Measurements from ENCODE around the gene CALN1.

The CALN1 gene

DNA sequence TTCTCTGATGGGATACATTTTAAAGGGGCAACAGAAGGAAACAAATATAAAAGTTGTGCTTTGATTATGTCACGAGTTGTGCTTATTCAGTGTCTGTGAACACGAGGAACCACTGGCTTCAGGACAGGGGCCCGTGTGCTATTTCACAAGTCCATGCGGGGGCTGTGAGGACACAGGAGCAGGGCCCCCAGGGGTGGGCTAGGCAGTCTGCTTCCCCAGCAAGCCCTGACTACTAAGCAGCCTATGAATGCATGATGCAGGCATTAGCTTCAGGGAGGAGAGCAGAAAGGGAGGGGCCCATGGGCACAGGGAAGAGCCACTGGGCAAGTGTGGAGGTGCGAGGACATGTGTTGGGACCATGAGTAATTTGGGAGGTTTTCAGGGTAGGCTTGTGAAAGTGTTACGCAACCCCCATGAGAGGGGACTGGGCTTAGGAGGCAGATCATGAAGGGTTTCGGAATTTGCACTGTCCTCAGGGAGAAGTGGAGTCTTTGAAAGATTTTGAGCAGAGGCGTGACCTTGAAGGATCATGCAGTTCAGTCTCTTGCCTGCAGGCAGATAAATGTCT lies 424.9 kb downstream of the CALN1 start:
- DNase-seq (ENCODE audit: low read depth, low spot score) = no peak
- Histone ChIP-seq H3K4me3 (ENCODE audit: insufficient read length, low read depth) (no peak overlapping the region), H3K27me3 (ENCODE audit: insufficient read depth, insufficient read length) (no peaks in the 10 kb centered on the region), H3K4me1 (ENCODE audit: insufficient read depth, insufficient read length) (no peaks in the 10 kb centered on the region), H3K9ac (ENCODE audit: insufficient read length, low read depth) (no peak overlapping the region), H3K36me3 (ENCODE audit: insufficient read depth, insufficient read length, low read length) (no peaks in the 10 kb centered on the region), H3K9me3 (ENCODE audit: insufficient read depth, low read length) (no peaks in the 10 kb centered on the region)
- no peak for TF ChIP-seq YY1 (IDR thresholded peaks at IDR 0.05; ENCODE audit: insufficient read depth, insufficient read length)
- TF ChIP-seq SUZ12 (IDR thresholded peaks at IDR 0.05; ENCODE audit: extremely low read depth, insufficient read depth, insufficient read length) = no peak
- TF ChIP-seq ZNF274 (IDR thresholded peaks at IDR 0.05; ENCODE audit: low read depth, low read length) = no peak

DNA sequence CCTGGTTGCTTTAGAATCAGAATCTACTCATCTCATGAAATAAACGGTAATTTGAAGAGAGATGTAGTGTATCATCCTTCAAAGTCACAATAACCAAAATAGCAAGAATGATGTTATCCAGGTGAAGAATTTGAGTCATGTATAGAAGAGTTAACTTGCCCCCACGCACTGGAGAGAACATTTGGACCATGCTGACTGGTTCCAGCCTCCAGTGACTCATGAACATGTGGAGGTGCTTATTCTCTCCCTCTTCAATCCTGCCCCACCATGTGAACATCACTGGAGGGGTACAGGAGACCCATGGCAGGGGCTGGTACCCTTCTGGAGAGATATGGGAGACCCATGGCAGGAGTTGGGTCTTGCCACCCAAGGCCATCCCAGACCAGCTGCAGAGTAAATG lies 427.8 kb downstream of the CALN1 start:
- no peak for TF ChIP-seq YY1 (IDR thresholded peaks at IDR 0.05; ENCODE audit: insufficient read depth, insufficient read length)
- no peak for TF ChIP-seq ZNF274 (IDR thresholded peaks at IDR 0.05; ENCODE audit: low read depth, low read length)
- no peak for TF ChIP-seq SUZ12 (IDR thresholded peaks at IDR 0.05; ENCODE audit: extremely low read depth, insufficient read depth, insufficient read length)
- no peak for DNase-seq (ENCODE audit: low read depth, low spot score)
- H3K27me3 ChIP-seq (ENCODE audit: insufficient read depth, insufficient read length) = no peaks in the 10 kb centered on the region
- no peaks in the 10 kb centered on the region for H3K36me3 ChIP-seq (ENCODE audit: insufficient read depth, insufficient read length, low read length)
- H3K9me3 ChIP-seq (ENCODE audit: insufficient read depth, low read length) = no peaks in the 10 kb centered on the region
- H3K4me1 ChIP-seq (ENCODE audit: insufficient read depth, insufficient read length) = no peaks in the 10 kb centered on the region
- no peak overlapping the region for H3K4me3 ChIP-seq (ENCODE audit: insufficient read length, low read depth)
- H3K9ac ChIP-seq (ENCODE audit: insufficient read length, low read depth) = no peak overlapping the region

DNA sequence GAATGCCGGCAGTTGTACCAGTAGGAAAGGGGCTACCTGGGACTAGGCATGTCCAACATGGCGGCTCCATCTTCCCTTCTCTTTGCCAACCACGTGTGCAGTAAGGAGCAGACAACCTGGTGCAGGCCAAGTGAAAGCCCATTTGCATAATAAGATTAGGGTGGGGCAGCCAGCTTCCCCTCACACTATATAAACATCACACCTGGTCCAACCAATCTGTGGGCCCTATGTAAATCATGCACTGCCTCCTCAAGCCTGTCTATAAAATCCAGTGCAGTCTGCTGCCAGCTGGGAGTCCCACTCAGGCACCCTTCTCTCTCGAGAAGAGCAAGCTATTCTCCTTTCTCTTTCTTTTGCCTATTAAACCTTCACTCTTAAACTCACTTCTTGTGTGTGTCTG lies 429.3 kb downstream of the CALN1 start:
- H3K9ac ChIP-seq (ENCODE audit: insufficient read length, low read depth) = no peak overlapping the region
- no peaks in the 10 kb centered on the region for H3K4me1 ChIP-seq (ENCODE audit: insufficient read depth, insufficient read length)
- H3K36me3 ChIP-seq (ENCODE audit: insufficient read depth, insufficient read length, low read length) = no peaks in the 10 kb centered on the region
- H3K9me3 ChIP-seq (ENCODE audit: insufficient read depth, low read length) = no peaks in the 10 kb centered on the region
- H3K27me3 ChIP-seq (ENCODE audit: insufficient read depth, insufficient read length) = no peaks in the 10 kb centered on the region
- TF ChIP-seq ZNF274 (IDR thresholded peaks at IDR 0.05; ENCODE audit: low read depth, low read length) = no peak
- TF ChIP-seq SUZ12 (IDR thresholded peaks at IDR 0.05; ENCODE audit: extremely low read depth, insufficient read depth, insufficient read length) = no peak
- no peak for TF ChIP-seq YY1 (IDR thresholded peaks at IDR 0.05; ENCODE audit: insufficient read depth, insufficient read length)
- no peak overlapping the region for H3K4me3 ChIP-seq (ENCODE audit: insufficient read length, low read depth)
- no peak for DNase-seq (ENCODE audit: low read depth, low spot score)

DNA sequence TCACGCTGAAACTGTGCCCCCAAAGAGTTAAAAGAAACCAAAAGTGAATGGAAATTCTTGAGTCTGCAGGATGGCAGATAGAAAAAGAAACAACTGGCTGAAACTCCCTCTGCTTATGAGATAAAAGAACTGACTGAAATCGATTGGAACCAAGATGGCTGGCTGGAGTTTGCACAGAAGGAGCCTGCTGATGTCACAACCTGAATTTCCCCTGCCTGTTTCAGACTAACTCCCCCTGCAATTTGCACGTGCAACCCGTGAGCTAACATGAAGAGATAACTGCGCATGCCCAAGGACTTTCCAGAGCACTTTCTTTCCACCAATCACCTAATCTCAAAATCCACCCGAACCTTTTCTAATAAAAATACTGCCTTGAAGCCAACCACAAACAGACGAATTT lies 435.5 kb downstream of the CALN1 start:
- H3K9me3 ChIP-seq (ENCODE audit: insufficient read depth, low read length) = no peaks in the 10 kb centered on the region
- TF ChIP-seq ZNF274 (IDR thresholded peaks at IDR 0.05; ENCODE audit: low read depth, low read length) (no peak), SUZ12 (IDR thresholded peaks at IDR 0.05; ENCODE audit: extremely low read depth, insufficient read depth, insufficient read length) (no peak), YY1 (IDR thresholded peaks at IDR 0.05; ENCODE audit: insufficient read depth, insufficient read length) (no peak)
- no peak for DNase-seq (ENCODE audit: low read depth, low spot score)
- H3K4me1 ChIP-seq (ENCODE audit: insufficient read depth, insufficient read length) = no peaks in the 10 kb centered on the region
- H3K4me3 ChIP-seq (ENCODE audit: insufficient read length, low read depth) = no peak overlapping the region
- no peak overlapping the region for H3K9ac ChIP-seq (ENCODE audit: insufficient read length, low read depth)
- no peaks in the 10 kb centered on the region for H3K36me3 ChIP-seq (ENCODE audit: insufficient read depth, insufficient read length, low read length)
- no peaks in the 10 kb centered on the region for H3K27me3 ChIP-seq (ENCODE audit: insufficient read depth, insufficient read length)

DNA sequence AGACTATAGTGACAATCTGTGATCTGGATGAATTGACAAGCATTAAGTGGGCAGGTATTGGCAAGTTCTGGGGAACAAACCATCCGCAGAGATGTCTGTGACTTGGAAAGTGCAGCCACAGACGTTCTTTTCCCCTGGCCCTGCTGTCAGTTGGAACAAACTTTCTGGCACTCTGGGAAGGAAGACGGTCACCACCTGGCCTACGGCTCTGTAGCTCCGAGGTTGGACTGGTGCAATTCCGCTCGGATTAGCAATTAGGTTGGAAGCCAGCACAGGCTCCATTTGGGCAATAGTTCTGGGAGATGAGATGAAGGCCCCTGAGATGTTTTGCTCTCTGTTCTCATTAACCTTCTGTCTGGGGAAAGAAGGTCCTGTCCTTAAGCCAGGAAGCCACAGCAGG lies 437.5 kb downstream of the CALN1 start:
- no peak for TF ChIP-seq ZNF274 (IDR thresholded peaks at IDR 0.05; ENCODE audit: low read depth, low read length)
- no peak for TF ChIP-seq YY1 (IDR thresholded peaks at IDR 0.05; ENCODE audit: insufficient read depth, insufficient read length)
- no peak for TF ChIP-seq SUZ12 (IDR thresholded peaks at IDR 0.05; ENCODE audit: extremely low read depth, insufficient read depth, insufficient read length)
- no peak for DNase-seq (ENCODE audit: low read depth, low spot score)
- no peaks in the 10 kb centered on the region for H3K27me3 ChIP-seq (ENCODE audit: insufficient read depth, insufficient read length)
- no peaks in the 10 kb centered on the region for H3K36me3 ChIP-seq (ENCODE audit: insufficient read depth, insufficient read length, low read length)
- H3K9me3 ChIP-seq (ENCODE audit: insufficient read depth, low read length) = no peaks in the 10 kb centered on the region
- no peak overlapping the region for H3K9ac ChIP-seq (ENCODE audit: insufficient read length, low read depth)
- H3K4me3 ChIP-seq (ENCODE audit: insufficient read length, low read depth) = no peak overlapping the region
- no peaks in the 10 kb centered on the region for H3K4me1 ChIP-seq (ENCODE audit: insufficient read depth, insufficient read length)

DNA sequence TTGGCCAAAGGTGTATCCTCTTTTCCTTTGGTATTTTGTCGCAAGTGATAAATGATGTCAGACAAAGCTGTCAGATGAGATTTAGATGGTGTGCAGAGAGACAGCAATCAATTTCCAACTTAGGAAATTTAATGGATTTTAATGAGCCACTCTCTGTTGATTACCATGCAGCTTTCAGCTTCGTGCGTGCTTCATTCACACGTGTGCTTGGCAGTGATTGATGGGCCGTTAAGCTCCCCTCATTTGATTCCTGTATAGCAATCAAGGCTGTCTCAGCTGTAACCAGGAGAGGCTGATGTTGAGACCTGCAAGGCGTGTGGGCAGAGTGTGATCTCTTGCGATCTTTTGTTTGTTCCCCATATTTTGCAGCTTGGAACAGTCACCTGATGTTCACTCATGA lies 439.6 kb downstream of the CALN1 start:
- Histone ChIP-seq H3K4me3 (ENCODE audit: insufficient read length, low read depth) (no peak overlapping the region), H3K4me1 (ENCODE audit: insufficient read depth, insufficient read length) (no peaks in the 10 kb centered on the region), H3K9ac (ENCODE audit: insufficient read length, low read depth) (no peak overlapping the region), H3K9me3 (ENCODE audit: insufficient read depth, low read length) (no peaks in the 10 kb centered on the region), H3K36me3 (ENCODE audit: insufficient read depth, insufficient read length, low read length) (no peaks in the 10 kb centered on the region), H3K27me3 (ENCODE audit: insufficient read depth, insufficient read length) (no peaks in the 10 kb centered on the region)
- DNase-seq (ENCODE audit: low read depth, low spot score) = no peak
- TF ChIP-seq YY1 (IDR thresholded peaks at IDR 0.05; ENCODE audit: insufficient read depth, insufficient read length) = no peak
- no peak for TF ChIP-seq SUZ12 (IDR thresholded peaks at IDR 0.05; ENCODE audit: extremely low read depth, insufficient read depth, insufficient read length)
- TF ChIP-seq ZNF274 (IDR thresholded peaks at IDR 0.05; ENCODE audit: low read depth, low read length) = no peak

DNA sequence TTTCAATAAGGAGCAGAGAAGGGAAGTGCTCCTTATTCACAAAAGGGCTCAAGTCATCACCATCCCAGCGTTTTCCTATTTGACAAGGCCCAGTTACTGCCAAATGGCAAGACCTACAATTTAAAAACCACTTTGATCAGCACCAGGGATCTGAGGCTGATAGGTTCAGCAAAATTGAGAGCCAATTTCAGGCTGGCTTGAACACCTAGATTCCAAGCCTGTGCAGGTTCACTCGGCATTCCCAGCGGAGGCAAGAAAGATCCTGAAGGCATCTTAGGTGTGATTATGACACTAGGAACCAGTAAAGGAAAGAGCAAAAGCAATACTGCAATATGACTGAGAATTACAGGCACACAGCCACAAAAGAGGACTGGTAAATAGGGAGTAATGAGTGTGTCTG lies 441.4 kb downstream of the CALN1 start:
- Histone ChIP-seq H3K27me3 (ENCODE audit: insufficient read depth, insufficient read length) (no peaks in the 10 kb centered on the region), H3K9me3 (ENCODE audit: insufficient read depth, low read length) (no peaks in the 10 kb centered on the region), H3K9ac (ENCODE audit: insufficient read length, low read depth) (no peak overlapping the region), H3K4me3 (ENCODE audit: insufficient read length, low read depth) (no peak overlapping the region), H3K4me1 (ENCODE audit: insufficient read depth, insufficient read length) (no peaks in the 10 kb centered on the region), H3K36me3 (ENCODE audit: insufficient read depth, insufficient read length, low read length) (no peaks in the 10 kb centered on the region)
- no peak for DNase-seq (ENCODE audit: low read depth, low spot score)
- TF ChIP-seq YY1 (IDR thresholded peaks at IDR 0.05; ENCODE audit: insufficient read depth, insufficient read length) (no peak), SUZ12 (IDR thresholded peaks at IDR 0.05; ENCODE audit: extremely low read depth, insufficient read depth, insufficient read length) (no peak), ZNF274 (IDR thresholded peaks at IDR 0.05; ENCODE audit: low read depth, low read length) (no peak)
